HL-60 (cell line): ENCODE data around the gene MALT1.
"Not testable (repeated sequence)": the region's sequence is repeated elsewhere in the genome, so short reads cannot be mapped to it uniquely, and the experiment has no call there.

Experiments used
- DNase-seq, 2 experiments: peaks; one replicate each; pipeline ENCODE4 v3.0.0-alpha.2; 2010 to 2020; ENCODE audit warnings: low read depth in 1 of 2, low spot score in 1 of 2
- H3K27ac ChIP-seq: fragments of 250-450 bp; sonication (Bioruptor Pico); replicated peaks from 2 replicates; pipeline ENCODE4 v1.5.1; 2020; ENCODE audit warnings: mild to moderate bottlenecking, moderate library complexity
- H3K27me3 ChIP-seq: fragments of 250-450 bp; sonication (Bioruptor Pico); 2 replicates; pipeline ENCODE4 v1.5.1; 2021; ENCODE audit warnings: mild to moderate bottlenecking, moderate library complexity; ENCODE audit not compliant: insufficient read depth, poor library complexity, severe bottlenecking
- H3K4me3 ChIP-seq: replicated peaks from 2 replicates; pipeline ENCODE4 v1.5.1; 2011; ENCODE audit warnings: mild to moderate bottlenecking, control low read depth, low read length; ENCODE audit not compliant: insufficient read depth
- CTCF ChIP-seq: IDR thresholded peaks from one replicate; pipeline ENCODE4 v1.5.1; 2011; ENCODE audit warnings: low read length, control low read depth, inconsistent platforms; ENCODE audit not compliant: insufficient read depth
- GABPA ChIP-seq: IDR thresholded peaks from 2 replicates; pipeline ENCODE4 v1.6.1; 2012; ENCODE audit warnings: low read depth
- POLR2AphosphoS5 ChIP-seq: IDR thresholded peaks from 2 replicates; pipeline ENCODE4 v1.6.1; 2012; ENCODE audit warnings: low read depth
- REST ChIP-seq: IDR thresholded peaks from 2 replicates; pipeline ENCODE4 v1.6.1; 2012; ENCODE audit warnings: low read depth; ENCODE audit not compliant: insufficient replicate concordance
- SPI1 ChIP-seq: IDR thresholded peaks from 2 replicates; pipeline ENCODE4 v1.6.1; 2012; ENCODE audit warnings: low read depth, mild to moderate bottlenecking, borderline replicate concordance

The MALT1 gene

DNA sequence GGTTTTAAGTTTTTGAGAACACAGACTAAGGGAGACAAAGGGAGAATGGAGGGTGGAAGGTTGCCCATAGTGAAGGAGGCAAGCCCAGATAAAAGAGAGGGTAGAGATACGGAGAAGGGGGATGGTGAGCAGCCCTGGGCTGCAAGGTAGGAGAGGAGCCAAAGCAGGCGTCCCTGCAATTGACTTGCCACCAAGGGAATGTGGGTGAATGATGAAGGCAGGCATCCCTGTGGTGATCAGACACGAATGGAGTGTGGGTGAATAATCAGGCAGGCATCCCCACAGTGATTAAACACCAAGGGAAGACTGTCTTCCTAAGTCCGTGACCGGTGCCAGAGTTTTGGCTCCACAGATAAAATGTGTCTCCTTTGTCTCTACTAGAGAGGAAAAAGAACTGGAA lies 25.9 kb upstream of the MALT1 start:
- DNase-seq, result no peak
- H3K27ac ChIP-seq, result no peak overlapping the region
- H3K4me3 ChIP-seq, result no peak overlapping the region
- H3K27me3 ChIP-seq, result no peaks in the 10 kb centered on the region
- TF ChIP-seq SPI1, result no peak
- TF ChIP-seq GABPA, result no peak
- TF ChIP-seq POLR2AphosphoS5, result no peak
- TF ChIP-seq CTCF, result no peak
- TF ChIP-seq REST, result no peak

DNA sequence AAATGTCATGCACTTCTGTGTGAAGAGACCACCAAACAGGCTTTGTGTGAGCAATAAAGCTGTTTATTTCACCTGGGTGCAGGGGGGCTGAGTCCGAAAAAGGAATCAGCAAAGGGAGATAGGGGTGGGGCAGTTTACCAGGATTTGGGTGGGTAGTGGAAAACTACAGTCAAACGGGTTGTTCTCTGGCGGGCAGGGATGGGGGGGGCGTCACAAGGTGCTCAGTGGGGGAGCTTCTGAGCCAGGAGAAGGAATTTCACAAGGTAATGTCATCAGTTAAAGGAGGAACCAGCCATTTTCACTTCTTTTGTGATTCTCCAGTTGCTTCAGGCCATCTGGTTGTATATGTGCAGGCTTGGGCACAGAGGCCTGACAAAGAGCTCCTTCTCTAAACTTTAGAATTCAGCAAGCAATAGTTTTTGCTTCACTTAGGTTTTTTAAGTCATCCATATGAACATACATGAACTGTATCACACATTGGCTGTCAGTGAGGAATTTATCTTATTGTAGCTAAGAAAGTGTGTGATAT lies 24.9 kb upstream of the MALT1 start:
- H3K27ac ChIP-seq, result no peak overlapping the region
- no peak overlapping the region for H3K4me3 ChIP-seq
- TF ChIP-seq POLR2AphosphoS5, result no peak
- TF ChIP-seq REST, result no peak
- TF ChIP-seq GABPA, result no peak
- no peak for TF ChIP-seq SPI1
- no peak for TF ChIP-seq CTCF
- DNase-seq, result no peak
- H3K27me3 ChIP-seq, result no peaks in the 10 kb centered on the region

- Histone ChIP-seq H3K27ac (no peak overlapping the region), H3K27me3 (no peaks in the 10 kb centered on the region), H3K4me3 (no peak overlapping the region)
- TF ChIP-seq CTCF, result no peak
- TF ChIP-seq SPI1, result no peak
- no peak for TF ChIP-seq POLR2AphosphoS5
- no peak for TF ChIP-seq GABPA
- no peak for TF ChIP-seq REST
- DNase-seq, result peak in 1 of 2 experiments; percentile 19
Observed at GRCh38 chr18:58649966-58650816, 21.1 kb upstream of the MALT1 start.

- not testable (repeated sequence) for H3K4me3 ChIP-seq, H3K27me3 ChIP-seq, H3K27ac ChIP-seq, DNase-seq
Observed at GRCh38 chr18:58650830-58651229, 20.4 kb upstream of the MALT1 start.

DNA sequence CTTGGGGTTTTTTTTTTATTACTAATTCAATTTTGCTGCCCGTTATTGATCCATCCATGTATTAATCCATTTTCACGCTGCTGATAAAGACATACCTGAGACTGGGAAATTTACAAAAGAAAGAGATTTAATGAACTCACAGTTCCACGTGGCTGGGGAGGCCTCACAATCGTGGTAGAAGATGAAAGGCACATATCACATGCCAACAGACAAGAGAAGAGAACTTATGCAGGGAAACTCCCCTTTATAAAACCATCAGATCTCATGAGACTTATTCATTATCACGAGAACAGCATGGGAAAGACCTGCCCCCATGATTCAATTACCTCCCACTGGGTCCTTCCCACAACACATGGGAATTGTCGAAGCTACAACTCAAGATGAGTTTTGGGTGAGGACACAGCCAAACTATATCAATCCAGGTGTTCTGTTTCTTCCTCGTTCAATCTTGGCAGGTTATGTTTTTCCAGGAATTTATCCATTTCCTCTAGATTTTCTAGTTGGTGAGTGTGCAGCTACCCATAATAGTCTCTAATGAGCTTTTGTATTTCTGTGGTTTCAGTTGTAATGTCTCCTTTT lies 18.0 kb upstream of the MALT1 start:
- H3K27ac ChIP-seq, H3K4me3 ChIP-seq, DNase-seq, H3K27me3 ChIP-seq: not testable (repeated sequence)
